GM18505 (cell line): ENCODE data around the gene SRMS.

Source experiments
- ATAC-seq: cut with Tn5 transposase; IDR thresholded peaks from one replicate; pipeline ENCODE4 v1.9.1; 2021; ENCODE audit not compliant: unreplicated experiment
- POLR2A ChIP-seq: IDR thresholded peaks from 4 replicates; pipeline ENCODE4 v1.6.1; 2011; ENCODE audit warnings: borderline replicate concordance; ENCODE audit not compliant: insufficient read depth, insufficient read length; ENCODE audit errors: extremely low read depth

The SRMS gene

DNA sequence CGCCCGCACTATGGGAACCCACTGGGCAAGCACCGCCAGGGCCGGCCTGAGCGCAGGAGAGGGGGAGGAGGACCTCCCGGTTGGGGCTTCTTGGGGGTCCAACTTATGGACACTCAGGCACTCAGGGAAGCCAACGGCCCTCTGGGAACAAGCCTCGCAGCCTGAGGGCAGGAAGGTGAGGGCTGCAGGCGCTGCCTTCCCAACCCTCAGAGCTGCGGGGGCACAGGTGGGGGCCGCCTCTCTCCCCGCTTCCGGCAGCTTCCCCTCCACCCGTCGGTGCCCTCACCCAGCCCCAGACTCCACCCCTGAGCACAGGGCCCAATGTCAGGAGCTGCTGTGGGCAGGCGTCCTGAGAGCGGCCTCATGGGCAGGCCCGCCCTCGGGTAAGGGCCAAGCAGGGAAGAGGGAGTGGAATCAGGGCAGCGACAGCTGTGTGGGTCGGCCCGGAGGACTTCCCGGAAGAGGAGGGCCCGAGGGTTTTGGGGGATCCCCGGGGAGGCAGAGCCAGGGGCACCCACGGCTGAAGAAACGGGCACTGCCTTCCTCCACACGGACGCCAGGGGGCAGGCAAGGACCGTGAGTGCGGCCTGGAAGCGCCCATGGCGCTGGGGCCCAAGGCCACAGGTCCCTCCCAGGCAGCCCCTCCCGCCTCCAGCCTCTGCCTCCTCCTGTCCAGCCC, 9.9 kb downstream of the SRMS start:
- peak; percentile 80 for ATAC-seq
- peak; percentile 78 for TF ChIP-seq POLR2A

DNA sequence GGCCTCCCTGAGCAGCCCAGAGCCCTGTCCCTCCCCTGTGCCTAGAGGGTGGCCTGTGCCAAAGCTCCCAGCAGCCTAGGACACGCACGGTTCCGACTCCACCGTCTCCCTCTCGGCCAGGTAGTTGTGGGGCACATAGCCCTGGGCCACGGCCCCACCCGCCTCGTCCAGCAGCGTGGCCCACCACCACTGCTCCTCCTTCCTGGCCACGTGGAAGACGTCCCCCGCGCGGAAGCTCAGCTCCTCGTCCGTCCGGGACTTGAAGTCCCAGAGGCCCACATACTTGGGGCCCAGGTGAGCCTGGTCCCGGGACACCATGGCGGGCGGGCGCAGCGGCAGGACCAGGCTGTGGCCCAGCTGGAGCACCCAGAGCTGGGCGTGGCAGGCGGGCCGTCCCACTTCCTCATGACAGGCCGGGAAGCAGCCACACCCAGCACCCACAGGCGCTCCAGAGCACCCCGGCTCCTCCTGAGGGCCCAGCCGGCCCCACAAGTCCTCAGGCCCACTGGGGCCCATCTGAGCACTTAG, 10.5 kb downstream of the SRMS start, which contains the start of gene PTK6:
Gene PTK6 (minus strand): TSS at position 380 of the 528 bp plus-strand sequence. CDS start 62 bp downstream, at position 318.
- TF ChIP-seq POLR2A, result no peak
- peak; percentile 11 for ATAC-seq

DNA sequence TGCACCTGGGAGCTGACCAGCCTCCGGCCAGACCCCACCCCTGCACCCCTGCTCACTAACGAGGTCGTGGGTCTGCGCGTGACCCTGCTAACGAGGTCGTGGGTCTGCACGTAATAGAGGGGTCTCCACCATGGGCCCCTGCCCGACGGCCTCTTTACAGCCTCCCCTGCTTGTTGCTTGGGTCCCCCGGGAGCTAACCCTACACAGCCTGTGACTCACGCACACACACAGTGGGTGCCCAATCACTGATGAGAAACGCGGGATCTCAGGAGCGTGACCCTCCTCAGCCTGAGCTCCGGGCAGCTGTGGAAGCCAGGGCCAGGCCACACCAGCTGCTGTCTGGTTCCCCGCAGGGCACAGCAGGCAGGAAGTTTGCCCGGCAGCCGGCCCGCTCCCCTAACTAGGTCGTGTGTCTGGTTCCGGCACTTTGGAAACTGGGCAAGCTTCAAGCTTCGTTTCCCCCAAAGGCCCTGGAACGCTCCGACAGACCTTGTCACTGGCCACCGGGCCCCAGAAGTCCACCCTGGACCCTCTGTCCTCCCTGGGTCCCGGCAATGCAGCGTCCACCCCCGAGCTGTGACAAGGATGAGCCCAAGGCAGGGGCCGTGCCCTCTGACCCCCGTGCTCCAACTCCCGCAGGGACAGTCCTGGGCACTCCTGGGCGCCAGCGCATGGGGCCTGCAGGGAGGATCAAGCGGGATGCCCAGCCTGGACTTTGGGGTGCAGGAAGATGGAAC, 11.1 kb downstream of the SRMS start:
- no peak for ATAC-seq

DNA sequence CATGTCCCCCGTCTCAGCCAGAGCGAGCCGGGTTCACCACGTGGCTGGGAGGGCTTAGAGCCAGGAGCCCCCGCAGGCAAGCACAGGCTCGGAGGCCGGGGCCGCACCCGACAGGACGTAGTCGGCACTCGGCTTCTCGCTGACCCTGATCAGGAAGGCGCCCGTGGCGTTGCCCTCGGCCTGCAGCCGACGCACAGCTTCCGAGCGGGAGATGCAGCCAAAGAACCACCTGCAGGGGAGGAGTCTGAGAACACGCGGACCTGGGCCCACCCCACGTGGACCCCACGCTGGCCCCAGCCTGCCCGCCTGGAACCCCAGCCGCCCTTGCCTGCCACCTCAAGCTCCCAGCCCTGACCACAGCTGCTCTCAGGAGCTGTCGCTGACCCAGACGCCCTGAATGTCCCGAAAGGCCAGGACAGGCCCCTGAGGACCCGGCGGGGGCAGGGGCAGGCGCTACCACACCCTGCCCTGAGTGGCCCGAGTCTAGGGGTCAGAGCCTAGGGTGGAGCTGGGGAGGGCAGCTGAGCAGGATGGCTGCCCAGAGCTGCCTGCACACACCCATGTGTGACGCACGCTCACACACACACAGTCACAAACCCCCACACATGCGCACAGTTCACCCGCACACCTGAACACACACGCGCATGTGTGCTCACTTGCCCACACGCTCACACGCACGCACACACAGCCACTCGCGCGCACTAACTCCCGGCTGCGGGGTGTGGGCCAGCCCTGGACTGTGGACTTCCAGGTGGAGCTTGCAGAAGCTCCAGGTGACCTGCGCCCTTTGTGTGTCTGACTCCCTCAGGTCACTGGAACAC, 12.5 kb downstream of the SRMS start:
- ATAC-seq, result no peak
- no peak for TF ChIP-seq POLR2A

More for the DNA sequence above, 11.1 kb downstream of the SRMS start:
- no peak for TF ChIP-seq POLR2A

DNA sequence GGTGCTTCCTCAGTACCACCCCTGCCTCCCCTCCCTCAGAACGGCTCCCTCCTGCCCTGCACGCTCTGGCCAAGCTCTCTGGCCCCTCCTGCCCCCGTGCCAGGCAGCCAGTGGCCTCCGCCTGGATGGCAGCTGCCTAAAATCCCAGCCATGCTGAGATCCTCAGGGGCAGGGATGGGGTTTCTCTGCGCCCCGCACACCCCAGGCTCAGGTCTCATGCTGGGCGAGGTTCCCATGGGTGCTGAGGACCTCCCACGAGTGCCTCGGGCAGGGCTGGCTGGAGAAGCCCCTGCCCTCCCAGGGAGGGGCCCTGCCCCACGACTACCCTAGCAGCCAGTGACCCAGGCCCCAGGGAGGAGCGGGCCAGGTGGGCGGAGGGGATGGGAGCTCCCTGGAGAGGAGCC, 13.1 kb downstream of the SRMS start:
- TF ChIP-seq POLR2A, result no peak
- ATAC-seq, result no peak

DNA sequence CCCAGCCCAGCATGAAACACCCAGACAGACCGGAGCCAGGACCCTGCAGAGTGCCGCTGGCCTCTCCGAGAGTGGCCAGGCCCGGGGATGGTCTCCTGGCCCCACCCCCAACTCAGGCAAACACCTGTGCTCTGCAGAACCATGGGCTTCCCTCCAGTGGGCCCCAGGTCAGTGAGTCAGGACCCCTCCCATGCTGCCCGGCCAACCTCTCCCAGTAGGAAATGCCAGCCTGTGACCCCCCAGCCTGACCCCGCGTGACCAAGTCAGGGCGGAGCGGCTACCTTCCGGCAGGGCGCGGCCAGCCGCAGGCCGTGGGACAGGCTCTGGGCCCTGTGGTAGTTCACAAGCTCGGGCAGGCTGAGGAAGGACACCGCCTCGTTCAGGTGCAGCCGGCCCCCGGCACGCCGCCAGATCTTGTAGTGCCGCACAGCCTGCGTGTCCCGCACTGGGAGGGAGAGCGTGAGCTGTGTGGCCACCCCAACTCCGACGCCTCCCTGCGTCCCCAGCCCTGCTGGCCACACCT, 13.6 kb downstream of the SRMS start:
- TF ChIP-seq POLR2A, result no peak
- no peak for ATAC-seq

DNA sequence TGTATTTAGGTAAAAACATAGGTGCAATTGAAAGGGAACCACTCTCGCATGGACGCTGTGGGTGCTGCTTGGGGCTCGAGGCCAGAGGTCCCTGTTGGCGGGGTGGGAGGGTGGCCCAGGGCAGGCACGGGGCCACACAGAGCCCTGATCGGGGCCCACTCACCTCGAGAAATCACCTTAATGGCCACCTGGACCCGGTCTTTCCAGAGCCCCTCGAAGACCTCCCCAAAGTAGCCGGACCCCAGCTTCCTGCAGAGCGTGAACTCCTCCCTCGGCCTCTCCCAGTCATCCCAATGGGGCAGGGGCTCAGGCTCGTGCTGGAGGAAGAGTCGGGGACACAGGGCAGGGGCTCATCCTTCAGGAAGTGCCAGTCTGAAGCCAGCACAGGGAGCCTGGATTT, 14.2 kb downstream of the SRMS start:
- no peak for ATAC-seq
- TF ChIP-seq POLR2A, result no peak

DNA sequence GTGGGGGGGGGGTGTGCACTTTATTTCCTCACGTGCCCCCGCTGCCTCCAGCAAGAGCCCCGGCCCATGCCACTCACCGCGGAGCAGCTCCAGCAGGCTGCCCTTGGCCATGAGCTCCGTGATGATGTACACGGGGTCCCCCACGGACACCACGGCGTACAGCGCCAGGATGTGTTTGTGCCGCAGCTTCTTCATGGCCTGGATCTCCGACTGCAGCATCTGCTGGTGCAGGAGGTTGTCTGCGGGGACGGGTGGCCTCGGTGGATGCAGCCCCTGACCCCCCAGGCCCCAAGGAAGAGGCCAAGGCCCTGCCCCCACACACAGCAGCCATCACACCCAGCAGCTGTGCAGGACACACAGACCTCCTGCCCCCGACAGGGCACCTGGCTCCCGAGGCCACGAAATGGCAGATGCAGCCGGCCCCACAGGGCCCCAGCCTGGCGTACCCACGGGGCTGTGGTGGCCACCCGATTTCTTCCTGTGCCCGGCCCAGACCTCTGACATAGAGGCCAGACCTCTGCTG, 15.0 kb downstream of the SRMS start:
- ATAC-seq, result no peak

DNA sequence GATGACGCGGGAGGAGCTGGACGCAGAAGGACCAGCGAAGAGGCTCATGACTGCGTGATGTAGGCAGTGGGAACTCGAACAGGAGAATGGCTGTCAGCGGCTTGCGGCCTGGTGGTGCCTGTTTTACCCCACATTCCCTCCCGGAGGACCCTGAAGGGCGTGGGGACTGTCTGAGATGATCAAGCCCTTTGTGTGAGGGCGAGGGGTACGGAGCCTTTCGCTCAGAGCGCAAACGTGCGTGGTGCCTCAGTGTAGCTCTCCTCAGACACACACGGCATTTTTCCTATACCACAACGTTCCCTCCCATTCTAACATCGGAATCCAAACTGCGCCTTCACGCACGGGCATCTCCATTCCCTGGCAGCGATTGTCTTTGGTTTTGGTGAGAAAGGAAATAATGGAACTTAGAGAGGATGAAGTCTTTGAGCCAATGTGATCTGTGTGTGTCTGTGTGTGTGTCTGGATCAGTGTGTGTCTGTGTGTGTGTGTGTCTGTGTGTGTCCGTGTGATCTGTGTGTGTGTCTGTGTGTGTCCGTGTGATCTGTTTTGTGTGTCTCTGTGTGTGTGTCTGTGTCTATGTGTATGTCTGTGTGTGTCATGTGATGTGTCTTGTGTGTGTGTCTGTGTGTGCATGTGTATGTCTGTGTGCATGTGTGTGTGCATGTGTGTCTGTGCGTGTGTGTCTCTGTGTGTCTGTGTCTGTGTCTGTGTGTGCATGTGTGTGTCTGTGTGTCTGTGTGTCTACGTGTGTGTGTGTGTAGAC, 15.7 kb downstream of the SRMS start:
- ATAC-seq, result no peak
- no peak for TF ChIP-seq POLR2A

More for the DNA sequence above, 15.0 kb downstream of the SRMS start:
- TF ChIP-seq POLR2A, result no peak

DNA sequence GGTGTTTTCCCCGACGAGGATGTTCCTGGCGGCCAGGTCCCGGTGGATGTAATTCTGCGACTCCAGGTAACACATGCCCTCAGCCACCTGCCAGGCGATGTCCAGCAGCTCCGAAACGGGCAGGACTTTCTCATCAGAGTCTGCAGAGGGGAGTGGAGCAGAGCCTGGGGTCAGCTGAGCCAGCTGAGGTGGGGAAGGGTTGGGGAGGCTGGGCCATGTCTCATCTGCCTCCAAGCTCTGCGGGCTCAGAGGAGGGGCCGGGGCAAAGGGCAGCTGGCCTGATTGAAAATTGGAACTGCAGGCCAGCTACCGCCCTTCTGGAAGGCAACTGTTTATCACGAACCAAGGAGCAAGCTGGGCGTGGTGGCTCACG, 16.8 kb downstream of the SRMS start:
- no peak for TF ChIP-seq POLR2A
- ATAC-seq, result no peak

DNA sequence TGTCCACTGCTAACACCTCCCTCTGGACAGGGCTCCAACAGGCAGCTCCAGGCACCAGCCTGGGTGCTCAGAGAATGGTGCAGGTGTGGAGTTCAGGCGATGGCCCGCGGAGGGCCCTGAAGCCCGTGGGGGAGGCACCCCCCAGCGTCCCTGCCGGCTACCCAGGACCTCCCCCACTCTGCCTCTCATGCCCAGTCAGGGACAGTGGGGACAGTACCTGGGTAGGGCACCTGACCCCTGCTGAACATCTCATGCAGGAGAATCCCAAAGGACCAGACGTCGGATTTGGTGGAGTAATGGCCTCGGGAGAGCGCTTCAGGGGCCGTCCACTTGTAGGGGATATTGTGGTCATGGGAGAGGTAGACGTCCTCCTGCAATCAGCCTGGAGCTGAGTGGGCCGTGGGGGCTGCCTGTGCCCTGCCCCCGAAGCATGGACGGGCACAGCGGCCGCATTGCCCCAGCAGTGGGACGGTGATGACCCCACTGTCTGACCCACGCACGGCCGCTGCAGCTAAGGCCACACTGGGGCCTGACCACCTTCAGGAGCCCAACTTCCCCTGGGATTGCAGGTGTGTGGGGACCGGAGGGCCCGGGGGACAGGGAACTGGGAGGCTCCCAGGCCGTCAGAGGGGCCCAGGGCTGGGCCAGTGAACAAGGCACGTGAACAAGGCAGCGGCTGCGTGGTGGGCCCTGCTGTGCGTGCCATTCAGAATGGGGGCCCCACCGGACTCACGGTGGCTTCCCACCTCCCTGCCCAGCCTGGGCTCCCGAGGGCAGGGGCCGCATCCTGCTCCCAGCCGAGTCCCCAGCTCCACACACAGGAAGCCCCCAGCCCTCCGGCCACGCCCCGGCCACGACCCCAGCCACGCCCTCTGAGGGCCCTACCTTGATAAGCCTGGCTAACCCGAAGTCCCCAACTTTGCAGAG, 17.4 kb downstream of the SRMS start:
- ATAC-seq, result no peak
- no peak for TF ChIP-seq POLR2A

DNA sequence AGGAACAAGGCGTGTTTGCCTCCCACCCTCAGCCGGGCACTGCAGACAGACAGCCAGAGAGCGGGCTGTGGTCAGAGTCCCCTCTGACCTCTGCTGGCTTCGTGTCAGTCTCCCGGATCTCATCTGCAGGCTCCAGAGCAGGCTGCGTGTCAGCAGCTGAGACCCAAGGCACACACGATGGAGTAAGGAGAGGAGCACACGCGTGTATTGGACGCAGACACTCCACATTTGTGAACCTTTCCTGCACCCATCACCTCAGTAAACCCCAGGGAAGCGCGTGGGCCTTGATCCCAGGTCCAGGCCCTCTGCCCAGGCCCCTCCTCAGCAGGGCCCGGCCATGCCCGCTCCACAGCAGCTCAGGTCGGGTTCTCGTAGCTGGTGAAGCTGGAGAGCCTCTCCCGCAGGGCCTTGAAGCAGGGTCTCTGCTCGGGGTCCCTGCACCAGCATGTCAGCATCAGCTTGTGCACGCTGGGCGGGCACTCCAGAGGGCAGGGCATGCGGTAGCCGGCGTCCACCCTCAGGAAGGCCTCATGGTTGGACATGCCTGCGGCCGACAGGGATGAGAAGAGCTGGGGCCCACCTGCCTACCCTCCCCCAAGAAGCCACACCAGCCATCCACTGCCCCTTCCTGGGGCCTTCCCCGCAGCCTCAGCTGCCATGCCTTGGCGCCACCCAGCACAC, 18.2 kb downstream of the SRMS start:
- ATAC-seq, result no peak

More for the DNA sequence above, 18.2 kb downstream of the SRMS start:
- TF ChIP-seq POLR2A, result no peak
